Hepatocyte (in vitro differentiated cells): ENCODE measurements around the gene POLR1C.

Source experiments
- CTCF ChIP-seq: fragments of 200-600 bp; sonication (generic); IDR thresholded peaks from 2 replicates; pipeline ENCODE4 v1.5.1; 2016; ENCODE audit warnings: antibody characterized with exemption, mild to moderate bottlenecking; ENCODE audit not compliant: poor library complexity
- EZH2 ChIP-seq: fragments of 200-600 bp; sonication (generic); IDR thresholded peaks from 2 replicates; pipeline ENCODE4 v1.6.1; 2016; ENCODE audit warnings: antibody characterized with exemption, mild to moderate bottlenecking, borderline replicate concordance
- EZH2phosphoT487 ChIP-seq: fragments of 200-600 bp; sonication (generic); IDR thresholded peaks from one replicate; pipeline ENCODE4 v1.6.1; 2018; ENCODE audit warnings: antibody characterized with exemption, mild to moderate bottlenecking, low read depth, moderate library complexity; ENCODE audit not compliant: unreplicated experiment, severe bottlenecking

DNA sequence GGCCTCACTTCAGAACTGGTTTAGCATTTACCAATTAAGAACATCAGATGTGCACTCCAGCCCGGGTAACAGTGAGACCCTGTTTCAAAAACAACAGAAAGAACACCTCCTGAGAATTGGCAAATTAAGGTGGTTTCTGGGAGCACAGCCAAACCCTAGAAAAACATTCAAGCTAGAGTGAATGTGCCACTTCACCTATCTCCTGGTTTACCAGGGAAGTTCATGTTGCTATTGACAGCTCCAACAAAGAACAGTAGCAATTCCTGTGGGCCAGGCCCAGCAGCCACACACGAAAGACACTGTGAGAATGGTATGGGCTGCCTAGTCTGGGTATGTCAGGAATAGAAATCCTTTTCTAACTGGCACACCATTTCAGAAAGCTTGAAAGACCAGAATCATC is 4.9 kb downstream of the POLR1C start:
- no peak for TF ChIP-seq CTCF
- TF ChIP-seq EZH2: no peak
- no peak for TF ChIP-seq EZH2phosphoT487
